GM12872 (cell line): ENCODE measurements around the gene GPR158.

Experiments
- CTCF ChIP-seq: IDR thresholded peaks from 3 replicates; pipeline ENCODE4 v1.5.1; 2011; ENCODE audit warnings: low read depth, mild to moderate bottlenecking, low read length, moderate library complexity; ENCODE audit not compliant: insufficient read depth

GPR158 gene

DNA sequence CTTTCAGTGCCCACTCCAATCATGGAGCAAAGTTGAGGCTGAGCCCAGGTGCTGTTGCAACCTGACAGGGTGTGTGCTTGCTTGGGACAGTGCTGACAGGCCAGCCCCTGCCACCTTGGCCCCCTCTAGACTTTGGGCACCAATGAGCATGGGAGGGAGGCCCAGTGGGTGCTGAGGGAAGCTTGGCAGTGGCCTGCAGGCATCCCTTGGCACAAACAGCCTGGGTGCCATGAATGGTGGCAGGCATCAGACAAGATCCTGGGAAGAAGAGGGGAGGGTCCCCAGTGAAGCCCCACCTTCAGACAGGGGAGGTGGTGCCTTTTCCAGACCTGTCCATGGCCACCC is 214.0 kb downstream of the GPR158 start:
- no peak for TF ChIP-seq CTCF

DNA sequence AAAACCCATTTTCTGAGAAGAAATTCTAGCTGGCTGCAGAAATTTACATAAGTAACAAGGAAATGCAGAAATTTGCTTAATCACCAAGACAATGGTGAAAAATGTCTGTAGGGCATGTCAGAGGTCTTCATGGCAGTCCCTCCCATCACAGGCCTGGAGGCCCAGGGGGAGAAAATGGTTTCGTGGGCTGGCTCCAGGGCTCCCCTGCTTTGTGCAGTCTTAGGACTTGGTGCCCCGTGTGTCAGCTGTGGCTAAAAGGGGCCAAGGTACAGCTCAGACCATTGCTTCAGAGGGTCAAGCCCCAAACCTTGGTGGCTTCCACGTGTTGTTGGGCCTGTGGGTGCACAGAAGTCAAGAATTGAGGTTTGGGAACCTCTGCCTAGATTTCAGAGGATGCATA is 215.9 kb downstream of the GPR158 start:
- no peak for TF ChIP-seq CTCF

GRCh38 chr10:25392132-25392531 is 217.3 kb downstream of the GPR158 start:
- TF ChIP-seq CTCF, result no peak

- TF ChIP-seq CTCF, result no peak
Measured at GRCh38 chr10:25393621-25394020, 218.8 kb downstream of the GPR158 start.

DNA sequence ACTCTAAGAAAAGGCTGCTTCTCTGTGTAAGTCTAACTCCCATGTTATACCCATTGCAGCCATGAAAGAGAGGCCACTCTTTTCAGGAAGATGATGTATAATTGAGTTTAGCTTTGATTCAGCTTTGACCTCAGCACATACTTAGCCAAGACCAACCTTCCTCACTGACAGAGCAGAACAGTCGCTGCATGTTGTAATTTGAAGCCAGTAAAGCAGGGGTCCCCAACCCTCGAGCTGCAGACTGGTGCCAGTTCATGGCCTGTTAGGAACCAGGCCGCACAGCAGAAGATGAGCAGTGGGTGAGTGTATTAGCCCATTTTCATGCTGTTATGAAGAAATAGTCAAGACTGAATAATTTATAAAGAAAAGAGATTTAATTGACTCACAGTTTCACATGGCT is 223.9 kb downstream of the GPR158 start:
- no peak for TF ChIP-seq CTCF

DNA sequence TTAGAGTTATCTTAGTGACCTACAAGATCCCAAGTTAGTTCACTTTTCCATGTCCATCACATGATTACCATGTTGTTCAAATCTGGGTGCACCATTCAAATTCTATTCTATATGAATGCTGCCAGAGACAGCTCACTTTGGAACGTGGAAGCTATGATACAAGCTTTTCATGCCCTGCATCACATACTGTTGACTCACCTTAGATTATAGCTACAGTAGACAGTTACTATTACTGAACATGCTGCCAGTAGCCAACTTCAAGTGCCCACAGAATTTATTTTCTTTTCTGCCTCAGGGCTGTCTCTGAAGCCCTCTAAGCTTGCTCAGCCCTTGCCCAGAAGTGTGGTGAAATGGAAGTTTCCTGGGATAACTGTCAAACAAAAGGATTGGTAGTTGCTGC is 231.1 kb downstream of the GPR158 start:
- no peak for TF ChIP-seq CTCF

GRCh38 chr10:25417611-25418010 is 242.8 kb downstream of the GPR158 start:
- TF ChIP-seq CTCF, result no peak

GRCh38 chr10:25425776-25426175 is 251.0 kb downstream of the GPR158 start:
- no peak for TF ChIP-seq CTCF
